ENCODE measurements around the gene KCNAB1.

The KCNAB1 gene

DNA sequence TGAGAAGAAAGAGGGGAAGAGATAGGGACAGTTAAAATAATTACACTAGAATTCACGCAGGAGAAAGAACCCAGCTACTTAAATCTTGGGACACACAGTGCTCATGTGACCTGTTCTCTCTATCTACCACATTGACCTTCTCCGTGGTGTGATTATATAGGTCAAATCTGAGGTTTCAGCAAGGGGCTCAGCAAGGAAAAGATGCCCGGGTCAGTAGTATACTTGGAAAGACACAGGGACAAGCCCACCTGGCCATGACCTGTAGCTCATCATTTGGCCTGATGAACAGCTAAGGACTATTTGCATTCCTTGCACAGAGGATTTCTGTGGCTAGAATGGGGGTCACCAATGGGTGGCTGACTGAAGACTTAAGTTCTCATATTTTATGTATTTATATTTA lies 362.6 kb downstream of the KCNAB1 start:
- in situ Hi-C loops (cut with HindIII; ENCODE audit: low sequenced_read_pairs) = no loop called here

DNA sequence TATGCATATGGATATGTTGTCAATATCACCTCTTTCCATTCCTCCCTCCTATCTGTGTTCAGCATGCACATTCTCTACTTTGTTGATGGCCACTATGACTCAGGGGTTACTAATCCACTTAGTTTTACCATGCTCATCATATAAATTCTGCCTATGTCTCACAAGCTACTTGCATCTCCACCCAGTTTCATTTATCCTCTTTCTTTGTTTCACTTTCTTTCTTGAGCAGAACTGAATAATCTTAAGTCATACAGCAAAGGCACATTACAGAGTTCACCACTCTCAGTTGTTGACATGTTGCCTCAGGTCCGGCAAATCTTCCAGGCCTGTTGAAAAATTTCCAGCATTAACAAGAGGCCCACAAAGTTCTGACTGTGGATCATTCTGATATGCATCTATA lies 363.0 kb downstream of the KCNAB1 start:
- in situ Hi-C loops (cut with HindIII; ENCODE audit: low sequenced_read_pairs) = no loop called here

DNA sequence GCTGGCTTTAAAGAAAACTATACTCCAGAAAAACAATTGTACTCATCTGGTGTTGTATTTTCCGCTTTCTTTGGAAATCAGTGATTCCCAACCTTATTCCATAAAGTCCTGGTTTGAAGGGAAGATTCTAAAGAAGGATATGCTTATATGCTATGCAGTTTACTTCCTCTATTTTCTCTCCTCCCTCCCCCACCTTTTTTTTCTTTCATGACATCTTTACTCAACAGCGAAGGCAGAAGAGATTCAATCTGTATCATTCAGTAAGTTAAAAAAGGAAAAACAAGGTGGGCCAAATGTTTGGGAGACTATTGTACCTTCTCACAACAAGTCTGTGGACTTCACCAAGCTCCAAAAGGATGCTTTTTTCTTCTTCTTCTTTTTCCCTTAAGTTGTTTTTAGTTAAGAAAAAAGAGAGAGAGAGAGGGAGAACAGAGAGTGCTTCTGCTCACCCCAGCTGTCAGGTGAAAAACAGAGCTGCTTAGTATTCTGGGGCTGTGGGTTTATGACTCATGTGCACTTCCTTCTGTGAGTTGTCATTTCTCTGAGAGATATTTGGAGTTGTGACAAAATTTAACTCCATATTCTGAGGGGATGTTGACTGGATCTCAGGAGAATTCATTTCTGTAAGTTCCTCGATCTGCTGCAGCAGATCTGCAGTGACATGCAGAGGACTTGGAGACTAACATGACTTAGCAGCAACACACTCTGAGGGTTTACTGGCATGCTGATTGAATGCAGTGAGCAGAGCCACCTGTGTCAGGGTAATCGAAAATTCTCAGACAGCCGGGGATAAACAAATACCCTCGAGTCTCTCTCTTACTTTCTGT lies 363.8 kb downstream of the KCNAB1 start:
- in situ Hi-C loops (cut with HindIII; ENCODE audit: low sequenced_read_pairs) = no loop called here

DNA sequence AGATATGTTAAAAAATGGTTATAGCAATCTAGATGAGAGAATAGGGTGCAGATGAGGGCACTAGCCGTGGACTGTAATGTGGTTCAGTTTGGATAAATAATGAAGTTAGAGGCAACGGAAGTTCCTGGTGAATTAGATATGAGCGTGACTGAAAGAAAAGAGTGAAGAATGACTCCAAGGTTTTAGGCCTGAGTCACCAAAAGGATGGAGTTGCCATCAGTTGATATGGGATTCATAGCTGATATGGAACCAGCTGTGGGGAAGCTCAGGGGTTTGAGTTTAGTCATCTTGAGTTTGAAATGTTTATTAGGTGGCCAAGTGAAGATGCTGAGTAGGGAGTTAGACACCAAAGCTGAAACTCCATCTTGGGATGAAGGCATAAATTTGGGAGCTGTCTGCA lies 368.4 kb downstream of the KCNAB1 start:
- in situ Hi-C loops (cut with HindIII; ENCODE audit: low sequenced_read_pairs) = no loop called here

DNA sequence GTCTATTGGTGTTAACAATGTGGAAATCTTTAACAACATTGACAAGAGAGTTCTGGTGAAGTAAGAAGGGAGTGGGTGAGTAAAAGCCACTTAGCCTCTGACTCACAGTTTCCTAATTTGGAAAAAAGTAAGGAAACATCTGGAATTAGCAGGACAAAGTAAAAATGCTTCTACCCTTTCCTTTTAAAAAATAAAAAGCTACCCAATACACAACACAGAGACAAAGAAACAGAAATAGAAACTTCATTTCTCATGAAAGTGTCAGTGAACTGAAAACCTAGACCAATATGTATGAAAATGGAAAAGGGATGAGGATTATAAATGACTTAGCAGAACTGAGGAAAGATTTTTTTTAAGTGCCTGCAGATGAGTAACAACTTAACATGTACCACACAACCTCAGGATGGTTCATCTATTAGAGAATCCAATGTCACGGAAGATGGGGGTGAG lies 369.1 kb downstream of the KCNAB1 start:
- in situ Hi-C loops (cut with HindIII; ENCODE audit: low sequenced_read_pairs) = no loop called here

DNA sequence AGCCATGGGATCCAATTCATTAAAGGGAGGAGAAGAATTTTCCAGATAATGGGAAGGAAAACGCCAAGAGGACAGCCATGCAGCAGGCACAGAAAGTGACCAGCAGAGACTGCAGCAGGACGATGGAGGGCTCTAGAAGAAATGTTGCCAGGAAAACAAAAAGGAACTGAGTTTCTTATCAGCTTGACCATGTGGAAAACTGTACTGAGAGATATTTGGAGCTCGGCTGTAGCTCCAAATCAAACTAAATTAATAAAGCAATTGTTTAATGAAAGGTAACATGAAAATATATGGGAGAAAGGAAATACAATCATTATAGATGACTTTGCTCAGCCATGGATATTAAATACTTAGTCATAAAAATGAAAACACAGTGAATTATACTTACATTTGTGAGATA lies 370.8 kb downstream of the KCNAB1 start:
- in situ Hi-C loops (cut with HindIII; ENCODE audit: low sequenced_read_pairs) = no loop called here

DNA sequence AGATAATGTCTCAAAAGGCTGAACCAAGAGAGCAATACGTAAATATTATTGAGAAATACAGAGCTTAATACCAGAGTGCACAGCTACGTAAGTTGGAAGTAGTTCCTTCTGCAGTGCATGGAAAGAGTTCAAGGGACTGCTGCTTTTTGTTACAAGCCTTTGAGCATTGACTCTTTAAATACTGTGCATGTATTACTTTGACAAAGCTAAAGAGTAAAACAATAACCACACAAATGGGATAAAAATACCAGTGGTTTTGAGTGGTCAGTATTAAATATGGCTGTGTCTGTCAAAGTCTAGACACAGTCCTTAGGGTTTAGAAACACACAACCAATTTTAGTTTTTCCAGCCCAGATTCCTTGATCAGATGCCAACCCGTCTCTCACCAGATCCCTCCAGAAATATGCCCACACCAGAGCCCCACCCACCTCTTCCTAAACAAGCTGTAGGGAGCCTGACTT lies 372.5 kb downstream of the KCNAB1 start:
- in situ Hi-C loops (cut with HindIII; ENCODE audit: low sequenced_read_pairs) = no loop called here

DNA sequence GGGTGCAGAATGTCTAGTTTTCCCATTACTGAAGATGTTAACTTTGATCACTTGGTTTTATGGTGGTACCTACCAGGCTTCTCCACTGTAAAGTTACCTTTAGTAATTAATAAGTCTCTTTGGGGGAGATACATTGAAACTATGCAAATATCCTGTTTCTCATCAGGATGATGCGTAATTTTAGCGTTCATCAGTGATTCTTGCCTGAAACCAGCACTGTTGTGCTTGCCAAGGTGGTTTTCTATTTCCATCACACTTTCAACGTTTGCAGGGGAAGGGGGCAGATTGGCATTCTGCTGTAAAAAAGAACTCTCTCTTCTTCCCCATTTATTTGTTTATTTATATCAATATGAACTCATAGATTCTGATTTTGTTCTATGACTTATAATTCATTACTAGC lies 373.5 kb downstream of the KCNAB1 start:
- in situ Hi-C loops (cut with HindIII; ENCODE audit: low sequenced_read_pairs) = no loop called here

DNA sequence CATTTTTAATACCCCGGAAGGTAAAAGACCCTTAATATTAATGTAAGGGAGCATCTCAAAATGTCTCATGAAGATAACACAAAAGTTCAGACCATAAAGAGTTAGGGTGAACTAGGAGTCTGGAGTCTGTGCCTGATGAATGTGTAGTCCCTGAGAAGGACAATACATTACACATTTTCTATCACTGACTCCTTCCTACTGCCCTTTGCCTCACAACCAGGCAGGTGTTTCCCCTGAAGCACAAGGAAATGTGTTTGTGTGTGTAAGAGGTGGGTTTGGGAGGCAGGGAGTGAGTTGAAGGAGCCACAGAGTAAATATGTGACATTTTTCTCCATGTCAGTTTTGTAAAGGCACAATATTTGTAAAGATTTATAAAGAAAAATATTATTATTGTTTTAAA lies 375.4 kb downstream of the KCNAB1 start:
- in situ Hi-C loops (cut with HindIII; ENCODE audit: low sequenced_read_pairs) = no loop called here

DNA sequence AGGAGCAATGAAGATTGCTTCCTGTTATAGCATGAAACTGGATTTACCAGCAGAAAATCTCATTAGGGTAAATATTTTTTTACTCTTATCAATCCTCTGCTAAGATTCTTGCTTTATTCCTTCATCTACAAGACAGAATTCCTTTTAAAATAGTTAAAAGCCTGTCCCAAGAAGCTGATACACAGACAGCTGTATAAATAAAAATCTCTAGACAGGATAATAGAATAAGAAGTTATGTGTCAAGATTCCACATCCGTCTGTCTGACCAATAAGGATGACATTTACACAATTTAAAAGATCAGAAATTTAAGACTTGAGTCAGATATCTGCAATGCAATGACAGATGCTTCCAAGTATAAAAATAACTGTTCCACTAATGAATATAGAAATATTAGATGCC lies 376.9 kb downstream of the KCNAB1 start:
- in situ Hi-C loops (cut with HindIII; ENCODE audit: low sequenced_read_pairs) = no loop called here

DNA sequence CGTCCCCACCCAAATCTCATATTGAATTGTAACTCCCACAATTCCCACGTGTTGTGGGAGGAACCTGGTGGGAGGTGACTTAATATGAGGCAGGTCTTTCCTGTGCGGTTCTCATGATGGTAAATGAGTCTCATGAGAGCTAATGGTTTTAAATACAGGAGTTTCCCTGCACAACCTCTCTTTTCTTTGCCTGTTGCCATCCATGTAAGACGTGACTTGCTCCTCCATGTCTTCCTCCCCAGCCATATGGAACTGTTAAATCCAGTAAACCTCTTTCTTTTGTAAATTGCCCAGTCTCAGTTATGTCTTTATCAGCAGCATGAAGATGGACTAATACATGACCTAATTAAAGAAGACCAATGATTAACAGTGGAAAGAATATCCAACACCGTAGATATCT lies 377.9 kb downstream of the KCNAB1 start:
- in situ Hi-C loops (cut with HindIII; ENCODE audit: low sequenced_read_pairs) = no loop called here

DNA sequence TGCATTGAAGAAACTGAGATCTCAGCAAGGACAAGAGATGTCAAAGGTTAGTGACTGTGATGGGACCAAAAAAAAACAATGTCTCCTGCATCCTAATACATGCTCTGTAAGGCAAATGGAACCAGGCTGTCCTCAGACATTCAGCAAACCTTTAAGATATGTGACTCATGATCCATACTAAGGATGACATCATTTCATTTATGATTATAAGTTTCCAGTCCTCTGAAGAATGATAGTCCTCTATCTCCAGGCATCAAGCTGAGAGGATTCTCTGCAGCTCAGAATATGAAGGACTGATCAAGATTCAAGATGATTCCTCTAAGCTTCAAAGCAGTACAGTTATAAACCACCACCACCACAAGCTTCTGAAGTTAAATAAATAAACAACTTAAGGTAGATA lies 386.9 kb downstream of the KCNAB1 start:
- in situ Hi-C loops (cut with HindIII; ENCODE audit: low sequenced_read_pairs) = no loop called here

DNA sequence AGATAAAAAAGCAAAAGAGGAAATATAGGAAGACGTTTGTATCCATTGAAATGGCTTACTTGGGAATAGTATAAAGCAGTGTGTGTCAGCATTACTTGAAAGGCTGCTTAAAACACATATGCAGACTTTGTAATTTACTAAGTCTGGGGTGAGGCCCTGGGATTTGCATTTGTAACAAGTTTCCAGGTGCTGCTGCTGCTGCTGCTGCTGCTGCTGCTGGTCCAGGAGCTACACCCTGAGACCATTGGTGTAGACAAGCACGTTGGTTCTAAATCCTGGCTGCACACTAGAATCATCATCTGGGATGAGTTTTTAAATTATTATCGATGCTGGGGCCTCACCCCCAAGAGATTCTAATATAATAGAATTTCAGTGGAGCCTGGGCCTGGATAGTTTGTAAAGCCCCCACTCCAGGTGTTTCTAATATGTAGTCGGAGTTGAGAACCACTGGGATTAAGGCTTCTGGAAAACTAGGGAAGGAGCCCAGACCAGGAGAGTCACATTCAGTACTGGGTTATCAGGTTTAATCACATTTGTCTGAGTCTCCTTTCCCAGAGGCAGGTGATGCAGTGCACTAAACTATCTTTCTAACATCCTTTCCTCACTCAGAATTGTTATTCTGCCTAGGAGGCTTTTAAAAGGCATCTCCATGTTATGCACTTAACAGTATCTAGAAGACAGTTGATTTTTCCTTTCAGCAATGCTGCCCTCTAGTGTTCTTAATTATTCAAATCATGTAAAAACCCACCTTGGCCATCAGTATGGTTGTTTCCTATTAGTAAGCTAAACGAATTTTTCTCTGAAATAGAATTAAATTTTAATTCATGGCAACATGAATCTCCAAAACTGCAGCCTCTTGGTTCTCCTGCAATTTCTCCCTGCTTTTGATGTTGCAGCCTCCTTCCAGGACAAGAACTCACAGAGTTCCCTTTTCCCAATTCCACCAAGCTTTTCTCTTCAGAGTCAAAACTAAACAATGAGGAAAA lies 389.1 kb downstream of the KCNAB1 start:
- in situ Hi-C loops (cut with HindIII; ENCODE audit: low sequenced_read_pairs) = no loop called here

DNA sequence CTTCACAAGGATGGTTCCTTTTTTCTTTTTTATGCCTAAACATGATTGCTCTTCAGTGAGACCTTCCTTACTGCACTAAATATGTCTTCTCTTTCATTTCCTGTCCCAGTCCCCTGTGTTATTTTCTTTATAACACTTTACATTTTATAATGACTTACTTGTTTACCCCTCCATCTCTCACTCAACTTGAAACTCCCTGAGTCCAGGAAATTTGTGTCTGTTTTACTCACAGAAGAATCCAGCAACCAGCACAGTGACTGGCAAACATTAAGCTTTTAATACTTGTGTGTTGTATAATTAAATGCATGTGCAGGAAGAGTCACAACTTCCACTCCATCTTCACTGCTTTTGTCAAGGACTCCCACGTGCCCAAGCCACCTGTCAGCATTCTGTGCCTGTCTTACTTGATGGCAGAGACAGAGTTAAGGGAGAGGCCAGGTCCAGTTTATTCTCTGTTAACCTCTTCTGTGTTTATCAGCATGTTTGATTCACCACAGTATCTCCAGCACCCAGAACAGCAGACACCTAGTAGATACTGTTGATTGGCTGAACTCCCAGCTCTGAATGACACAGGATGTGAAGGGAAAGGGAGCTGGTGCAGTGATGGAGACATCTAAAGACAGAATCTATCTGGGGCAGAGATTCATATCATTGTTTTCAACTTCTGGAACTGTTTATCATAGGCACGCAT lies 391.8 kb downstream of the KCNAB1 start:
- in situ Hi-C loops (cut with HindIII; ENCODE audit: low sequenced_read_pairs) = no loop called here

DNA sequence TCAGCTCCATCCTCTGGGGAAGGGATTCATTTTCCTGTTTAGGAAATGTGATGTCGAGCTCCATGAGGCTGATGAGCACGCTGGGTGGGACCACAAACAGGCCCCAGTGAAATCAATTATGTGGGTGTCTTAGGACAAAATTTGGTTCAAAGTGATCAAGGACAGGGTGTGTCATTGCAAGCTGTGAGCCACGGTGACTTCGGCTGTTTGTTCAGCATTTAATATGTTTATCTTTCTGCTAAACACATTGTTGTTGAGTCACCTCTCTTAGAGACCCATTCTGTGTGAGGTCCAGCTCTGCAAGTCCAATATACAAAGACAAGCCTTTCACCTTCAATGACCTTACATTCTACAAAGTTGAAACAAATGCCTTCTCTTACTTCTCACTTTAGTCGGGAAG lies 393.2 kb downstream of the KCNAB1 start:
- in situ Hi-C loops (cut with HindIII; ENCODE audit: low sequenced_read_pairs) = no loop called here

DNA sequence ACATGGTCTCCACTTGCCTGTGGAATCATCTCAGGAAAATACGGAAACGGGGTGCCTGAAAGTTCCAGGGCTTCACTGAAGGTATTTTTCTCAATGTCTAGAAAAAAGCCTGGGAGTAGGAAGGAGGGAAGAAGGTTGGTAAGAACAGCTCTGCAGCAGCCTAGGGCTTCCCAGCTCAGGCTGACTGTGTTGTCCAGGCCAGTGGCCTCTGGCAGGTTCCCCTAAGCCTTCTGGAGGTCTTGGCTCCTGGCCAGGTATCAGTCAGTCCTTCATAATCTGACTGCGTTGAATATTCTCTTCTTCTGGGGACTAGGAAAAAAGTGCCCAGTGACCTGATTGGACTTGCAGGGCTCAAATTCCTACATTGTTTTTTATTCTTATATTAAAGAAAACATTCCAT lies 395.9 kb downstream of the KCNAB1 start:
- in situ Hi-C loops (cut with HindIII; ENCODE audit: low sequenced_read_pairs) = no loop called here

DNA sequence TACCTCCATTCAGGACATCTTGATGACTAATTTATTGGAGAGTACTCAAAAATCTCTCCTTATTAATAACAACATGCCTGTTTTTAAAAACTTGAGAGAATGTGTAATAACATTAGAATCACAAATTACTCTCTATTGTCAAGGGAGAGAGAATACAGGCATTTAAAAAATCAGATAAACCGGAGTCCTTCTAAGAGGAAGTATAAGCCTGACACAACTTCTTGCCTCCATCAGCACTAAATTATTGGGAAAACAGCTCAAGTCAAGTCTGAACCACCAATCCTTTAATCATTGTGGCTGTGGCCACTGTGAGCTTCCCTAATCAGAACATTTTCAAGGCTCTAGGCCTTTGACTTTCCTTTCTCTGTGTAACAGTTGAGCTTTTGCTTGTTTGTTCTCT lies 396.6 kb downstream of the KCNAB1 start:
- in situ Hi-C loops (cut with HindIII; ENCODE audit: low sequenced_read_pairs) = no loop called here

DNA sequence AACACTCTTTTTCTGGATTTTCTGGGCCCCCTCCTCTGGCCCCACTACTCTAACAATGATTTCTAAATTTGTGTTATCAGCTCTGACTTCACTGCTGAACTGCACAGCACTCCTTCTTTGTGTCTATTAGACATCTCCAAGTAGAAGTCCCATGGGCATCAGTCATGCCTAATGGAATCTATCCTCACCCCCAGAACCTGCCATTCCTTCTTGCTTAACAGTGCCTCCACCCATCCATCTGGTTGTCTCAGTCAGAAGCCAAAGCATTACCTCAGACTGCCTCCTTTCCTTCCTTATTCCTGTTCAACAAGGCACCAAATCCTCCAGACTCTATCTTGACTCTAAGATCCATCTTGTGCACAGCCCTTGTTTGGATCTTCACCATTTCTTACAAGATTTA lies 398.3 kb downstream of the KCNAB1 start:
- in situ Hi-C loops (cut with HindIII; ENCODE audit: low sequenced_read_pairs) = no loop called here

DNA sequence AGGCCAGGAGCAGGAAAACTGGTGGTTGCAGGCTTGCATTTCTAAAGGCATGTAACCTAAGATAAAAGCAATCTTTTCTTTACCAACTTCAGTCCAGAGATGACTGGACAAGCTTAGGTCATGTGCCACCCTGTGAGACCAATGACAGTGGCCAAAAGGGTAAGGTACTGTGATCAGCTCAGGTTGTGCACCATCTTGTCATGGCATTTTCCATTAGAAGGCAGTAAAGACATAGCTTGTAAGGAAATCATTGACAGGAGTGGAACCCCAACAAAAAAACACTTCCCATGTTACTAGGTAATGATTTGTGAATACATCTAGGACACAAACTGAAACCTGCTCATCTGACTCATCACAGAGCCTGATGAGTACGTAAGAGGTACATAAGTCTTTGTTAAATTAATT lies 399.4 kb downstream of the KCNAB1 start:
- in situ Hi-C loops (cut with HindIII; ENCODE audit: low sequenced_read_pairs) = no loop called here

DNA sequence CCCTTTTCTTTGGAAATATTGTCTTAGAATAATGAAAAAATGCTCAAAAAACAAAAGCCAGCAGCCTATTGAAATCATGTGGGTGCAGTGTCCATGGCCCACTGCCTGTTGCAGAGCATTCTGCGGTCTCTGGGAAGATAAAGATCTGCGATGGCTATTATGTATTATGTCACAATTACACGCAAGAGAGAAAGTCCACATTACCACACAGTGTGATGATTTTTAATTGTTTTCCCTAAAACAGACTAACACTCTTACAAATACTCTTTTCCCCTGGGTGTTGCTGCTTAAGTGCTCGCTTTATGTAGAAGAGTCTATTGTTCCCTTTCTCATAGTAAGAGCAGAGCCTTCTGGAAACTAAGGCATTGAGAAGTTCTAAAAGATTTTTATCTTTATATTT lies 402.3 kb downstream of the KCNAB1 start:
- in situ Hi-C loops (cut with HindIII; ENCODE audit: low sequenced_read_pairs) = no loop called here

DNA sequence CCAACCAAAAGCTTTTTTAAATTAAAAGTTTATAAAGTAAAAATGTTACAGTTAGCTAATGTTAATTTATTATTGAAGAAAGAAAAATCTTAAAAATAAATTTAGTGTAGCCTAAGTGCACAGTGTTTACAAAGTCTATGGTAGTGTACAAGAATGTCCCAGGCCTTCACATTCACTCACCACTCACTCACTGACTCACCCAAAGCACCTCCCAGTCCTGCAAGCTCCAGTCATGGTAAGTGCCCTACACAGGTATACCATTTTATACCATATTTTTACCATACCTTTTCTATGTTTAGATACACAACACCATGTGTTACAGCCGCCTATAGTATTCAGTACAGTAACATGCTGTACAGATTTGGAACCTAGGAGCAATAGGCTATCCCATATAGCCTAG lies 405.4 kb downstream of the KCNAB1 start:
- in situ Hi-C loops (cut with HindIII; ENCODE audit: low sequenced_read_pairs) = no loop called here
